ENCODE data around the gene TMEM26.

TMEM26 gene

DNA sequence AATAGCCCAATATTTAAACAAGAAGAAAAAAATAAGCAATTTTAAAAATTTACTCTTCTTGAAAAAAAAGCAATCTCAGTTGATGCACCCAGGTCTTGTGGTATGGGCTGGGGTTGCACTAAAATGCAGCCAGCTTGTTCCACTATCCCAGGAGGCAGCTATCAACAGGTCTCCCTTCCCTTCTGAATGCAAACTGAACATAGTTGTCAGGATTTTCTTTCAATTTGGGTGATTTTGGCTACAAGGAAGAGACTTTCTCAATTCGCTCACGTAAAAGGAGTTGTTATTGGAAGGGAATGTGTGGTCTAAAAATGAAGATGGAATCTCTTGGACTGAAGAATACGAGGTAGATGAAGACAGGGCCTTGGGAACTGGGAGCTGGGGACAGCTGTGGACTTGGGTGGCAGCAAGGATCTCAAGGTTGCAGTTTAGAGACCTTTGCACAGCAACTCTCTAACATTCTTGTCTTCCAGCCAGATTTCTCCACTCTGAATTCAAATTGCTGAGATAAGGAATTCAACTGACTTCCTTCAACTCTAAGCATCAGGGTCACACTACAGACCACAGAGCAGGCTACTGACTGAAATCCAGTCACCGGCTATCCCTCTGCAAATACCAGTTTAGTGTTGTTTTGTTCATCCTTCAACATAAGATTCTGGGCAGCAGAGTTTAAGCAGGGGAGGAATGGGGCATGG lies 3.1 kb upstream of the TMEM26 start:
- FAIRE-seq (no peak), DNase-seq (ENCODE audit: insufficient read length) (no peak)
- TF ChIP-seq POLR2AphosphoS5 (IDR thresholded peaks at IDR 0.05; ENCODE audit: low read depth, low read length), result no peak
- TF ChIP-seq TAF1 (IDR thresholded peaks at IDR 0.05; ENCODE audit: borderline replicate concordance, low read depth, low read length), result no peak
- no peak for TF ChIP-seq POLR2A (IDR thresholded peaks at IDR 0.05; ENCODE audit: low read depth, low read length)

DNA sequence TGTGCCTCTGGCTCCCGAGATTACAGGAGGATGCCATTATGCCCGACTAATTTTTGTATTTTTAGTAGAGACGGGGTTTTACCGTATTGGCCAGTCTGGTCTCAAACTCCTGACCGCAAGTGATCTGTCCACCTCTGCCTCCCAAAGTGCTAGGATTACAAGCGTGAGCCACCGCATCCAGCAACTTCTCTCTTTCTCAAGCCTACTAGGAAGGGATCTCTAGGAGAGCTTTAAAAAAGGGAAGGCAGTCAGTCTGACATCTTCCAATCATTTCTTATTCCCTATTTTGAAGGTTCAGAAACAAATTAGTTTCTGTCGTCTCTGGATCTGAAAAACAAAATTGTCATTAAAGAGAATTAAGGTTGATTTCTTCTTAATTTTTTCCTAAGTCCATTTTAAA lies 2.5 kb upstream of the TMEM26 start:
- FAIRE-seq, result no peak
- no peak for DNase-seq (ENCODE audit: insufficient read length)
- TF ChIP-seq POLR2AphosphoS5 (IDR thresholded peaks at IDR 0.05; ENCODE audit: low read depth, low read length) (no peak), POLR2A (IDR thresholded peaks at IDR 0.05; ENCODE audit: low read depth, low read length) (no peak), TAF1 (IDR thresholded peaks at IDR 0.05; ENCODE audit: borderline replicate concordance, low read depth, low read length) (no peak)

DNA sequence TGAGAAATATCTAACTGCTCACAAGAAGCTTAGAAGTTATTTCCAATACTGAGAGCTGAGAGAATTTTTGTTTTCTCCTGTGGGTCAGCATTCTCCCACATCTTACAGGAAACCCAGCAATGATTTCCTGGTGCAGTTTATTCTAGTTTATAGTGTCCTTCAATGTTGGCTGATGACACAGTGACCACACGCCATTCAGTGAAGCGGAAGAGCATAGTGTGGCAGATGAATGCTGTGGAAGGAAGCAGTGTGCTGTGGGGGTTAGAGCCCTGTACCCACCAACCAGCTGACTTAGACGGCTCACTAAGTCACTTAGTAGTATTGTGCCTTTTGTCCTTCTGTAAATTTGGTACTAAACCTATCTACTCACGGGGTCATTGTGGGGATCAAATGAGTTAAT lies 1.4 kb upstream of the TMEM26 start:
- no peak for FAIRE-seq
- DNase-seq (ENCODE audit: insufficient read length), result no peak
- TF ChIP-seq TAF1 (IDR thresholded peaks at IDR 0.05; ENCODE audit: borderline replicate concordance, low read depth, low read length), result no peak
- no peak for TF ChIP-seq POLR2AphosphoS5 (IDR thresholded peaks at IDR 0.05; ENCODE audit: low read depth, low read length)
- no peak for TF ChIP-seq POLR2A (IDR thresholded peaks at IDR 0.05; ENCODE audit: low read depth, low read length)

DNA sequence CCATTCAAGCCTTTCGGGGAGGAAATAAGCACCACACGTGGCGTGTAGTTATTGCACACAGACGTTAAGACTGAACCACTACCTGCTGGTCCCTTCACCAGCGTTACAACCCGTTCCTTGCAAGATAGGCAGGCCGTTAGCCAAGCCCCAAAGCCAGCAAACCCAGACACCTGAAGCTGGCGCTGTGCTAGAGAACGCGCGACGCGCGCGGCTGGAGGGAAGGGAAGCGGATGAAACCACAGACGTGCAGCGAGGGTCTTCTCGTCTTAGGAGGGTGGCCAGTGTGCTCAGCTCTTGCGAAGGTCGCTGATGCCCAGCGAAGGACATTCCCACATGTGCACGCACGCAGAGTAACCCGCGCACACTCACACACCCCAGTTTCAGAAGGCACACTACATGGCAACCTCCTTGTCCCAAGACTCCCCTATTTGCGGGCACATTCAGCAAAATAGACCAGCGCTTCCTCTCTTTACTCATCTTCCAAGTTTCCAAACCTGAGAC lies 980 bp downstream of the TMEM26 start:
- no peak for FAIRE-seq

DNA sequence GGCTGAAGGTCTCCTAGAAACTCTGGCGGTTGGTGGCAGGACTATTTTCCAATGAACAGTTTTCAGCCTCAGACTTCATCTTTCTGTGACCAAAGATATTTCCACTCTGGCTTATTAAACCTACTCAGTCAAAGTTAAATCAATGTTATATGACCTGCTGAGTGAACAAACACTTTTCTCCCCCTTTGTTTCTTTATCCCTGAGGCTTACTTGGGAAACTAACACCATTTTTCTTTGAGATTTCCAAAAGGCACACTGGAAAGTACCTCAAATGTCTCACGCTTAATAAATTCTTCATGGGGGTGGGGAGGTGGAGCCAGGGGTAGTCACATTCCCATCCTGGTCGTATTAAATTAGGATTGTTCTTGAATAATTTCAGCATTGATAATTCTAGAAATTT lies 1.8 kb downstream of the TMEM26 start:
- DNase-seq (ENCODE audit: insufficient read length), result no peak
- FAIRE-seq, result no peak
- TF ChIP-seq POLR2A (IDR thresholded peaks at IDR 0.05; ENCODE audit: low read depth, low read length), result no peak
- no peak for TF ChIP-seq TAF1 (IDR thresholded peaks at IDR 0.05; ENCODE audit: borderline replicate concordance, low read depth, low read length)

More for the DNA sequence above, 980 bp downstream of the TMEM26 start:
- TF ChIP-seq POLR2A (IDR thresholded peaks at IDR 0.05; ENCODE audit: low read depth, low read length) (no peak), TAF1 (IDR thresholded peaks at IDR 0.05; ENCODE audit: borderline replicate concordance, low read depth, low read length) (no peak), POLR2AphosphoS5 (IDR thresholded peaks at IDR 0.05; ENCODE audit: low read depth, low read length) (no peak)
- no peak for DNase-seq (ENCODE audit: insufficient read length)

DNA sequence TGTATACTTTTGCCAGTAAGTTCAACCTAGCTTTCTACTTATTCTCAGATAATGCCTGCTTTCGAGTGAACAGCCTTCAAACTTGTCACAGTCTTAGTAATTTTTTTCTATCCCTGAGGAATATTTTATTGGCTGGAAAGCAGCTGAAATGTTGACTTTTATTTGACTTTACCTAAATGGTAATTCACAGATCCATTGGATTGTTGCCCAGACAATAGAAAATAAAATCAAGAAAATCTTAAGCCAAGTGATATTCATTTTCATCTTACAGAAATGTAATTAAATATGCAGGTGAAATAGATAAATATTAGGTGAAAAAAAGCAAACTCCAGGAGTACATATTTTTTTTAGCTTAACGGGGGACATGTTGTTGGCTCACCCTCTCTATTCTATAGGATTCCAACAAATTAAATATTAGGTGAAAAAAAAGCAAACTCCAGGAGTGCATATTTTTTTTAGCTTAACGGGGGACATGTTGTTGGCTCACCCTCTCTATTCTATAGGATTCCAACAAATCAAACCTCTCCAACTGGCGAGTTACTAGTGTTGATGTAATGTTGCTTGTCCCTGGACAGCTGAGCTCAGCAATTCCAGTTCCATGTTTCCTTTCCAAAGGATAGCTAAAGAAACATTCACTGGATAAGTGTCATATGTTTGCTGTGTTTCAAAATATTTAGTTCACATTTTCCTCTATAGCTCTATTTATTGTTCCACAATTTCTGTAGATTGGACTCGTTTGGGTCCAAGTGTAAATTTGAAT lies 4.2 kb downstream of the TMEM26 start:
- FAIRE-seq (no peak), DNase-seq (ENCODE audit: insufficient read length) (no peak)
- TF ChIP-seq TAF1 (IDR thresholded peaks at IDR 0.05; ENCODE audit: borderline replicate concordance, low read depth, low read length) (no peak), POLR2AphosphoS5 (IDR thresholded peaks at IDR 0.05; ENCODE audit: low read depth, low read length) (no peak), POLR2A (IDR thresholded peaks at IDR 0.05; ENCODE audit: low read depth, low read length) (no peak)

DNA sequence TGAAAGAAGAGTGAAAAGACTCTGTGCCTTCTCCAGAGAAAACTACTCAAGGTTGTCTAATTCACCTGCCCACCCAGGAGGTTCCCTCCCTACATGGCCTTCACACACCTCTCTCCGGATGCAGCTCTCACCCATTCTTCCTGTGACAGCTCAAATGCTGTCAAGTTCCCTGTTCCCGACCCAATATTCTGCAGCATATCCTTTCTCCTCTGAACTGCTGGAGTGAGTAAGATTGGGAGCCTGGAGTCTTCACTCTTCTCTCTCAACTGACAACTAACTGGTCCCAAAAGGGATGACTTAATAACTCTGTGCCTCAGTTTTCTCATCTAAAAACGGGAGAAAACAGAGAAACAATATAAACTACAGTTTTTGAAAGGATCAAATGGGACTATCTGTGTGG lies 5.1 kb downstream of the TMEM26 start:
- no peak for DNase-seq (ENCODE audit: insufficient read length)
- FAIRE-seq, result no peak
- TF ChIP-seq TAF1 (IDR thresholded peaks at IDR 0.05; ENCODE audit: borderline replicate concordance, low read depth, low read length) (no peak), POLR2A (IDR thresholded peaks at IDR 0.05; ENCODE audit: low read depth, low read length) (no peak), POLR2AphosphoS5 (IDR thresholded peaks at IDR 0.05; ENCODE audit: low read depth, low read length) (no peak)

DNA sequence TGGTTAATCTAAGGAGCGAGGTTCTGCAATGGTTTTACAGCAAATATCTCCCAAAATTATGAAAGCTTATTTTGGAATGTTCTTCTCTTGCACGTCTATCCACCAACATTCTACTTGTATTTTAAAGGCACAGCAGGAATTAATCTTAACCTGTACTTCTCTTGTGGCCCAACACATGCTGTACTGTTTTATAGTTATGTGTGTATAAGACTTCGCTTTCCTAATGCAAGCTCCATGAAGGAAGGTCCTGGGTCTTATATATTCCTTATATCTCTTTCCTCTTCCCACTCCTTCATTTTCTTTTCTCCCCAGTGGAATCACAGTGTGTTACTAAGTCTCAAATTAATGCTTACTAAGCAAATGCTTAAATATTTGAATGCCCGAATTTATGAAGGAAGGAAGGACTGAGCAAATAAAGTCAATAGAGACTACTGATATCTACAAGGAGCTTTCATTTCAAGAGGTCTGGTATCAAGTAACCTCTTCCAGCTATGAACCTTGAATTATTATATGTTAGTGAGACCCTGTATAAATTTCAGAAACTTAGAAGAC lies 14.0 kb downstream of the TMEM26 start:
- no peak for FAIRE-seq

DNA sequence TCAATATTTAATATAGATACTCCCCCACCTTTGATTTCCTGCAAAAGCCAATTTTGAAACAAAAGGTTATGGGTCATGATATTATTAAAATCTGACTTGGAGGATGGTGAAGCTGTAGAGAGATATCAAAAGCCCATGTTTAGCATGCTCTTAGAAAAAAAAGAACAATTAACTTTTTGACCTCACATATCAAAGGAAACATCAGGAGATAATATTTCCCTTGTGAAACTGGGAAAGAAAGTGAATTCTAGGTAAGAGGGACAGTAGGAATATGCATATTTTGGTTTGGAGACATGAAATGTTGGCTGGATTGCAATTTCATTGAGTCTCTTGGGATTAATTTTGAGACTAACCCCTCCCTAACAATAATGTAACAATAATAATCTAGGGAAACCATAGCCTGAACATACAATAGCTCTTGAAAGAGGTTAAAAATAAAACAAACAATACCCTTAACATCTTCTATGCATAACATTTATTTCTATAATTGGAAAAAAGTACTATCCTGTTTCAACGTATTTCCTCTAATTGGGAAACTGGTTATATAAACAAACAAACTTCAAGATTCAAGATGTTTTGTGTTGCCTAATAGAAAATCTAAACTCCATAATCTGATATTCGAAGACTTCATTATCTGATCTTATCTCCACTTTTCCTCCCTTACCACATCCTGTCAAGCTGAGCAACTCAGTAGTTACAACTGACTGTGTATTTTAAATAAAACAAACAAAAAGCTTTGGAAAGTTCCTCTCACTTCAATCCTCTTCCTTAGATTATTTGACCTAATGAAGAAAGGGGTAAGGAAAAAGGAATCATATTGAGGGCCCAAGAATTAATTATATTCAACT lies 14.8 kb downstream of the TMEM26 start:
- DNase-seq (ENCODE audit: insufficient read length), result no peak
- no peak for FAIRE-seq
- no peak for TF ChIP-seq TAF1 (IDR thresholded peaks at IDR 0.05; ENCODE audit: borderline replicate concordance, low read depth, low read length)
- no peak for TF ChIP-seq POLR2A (IDR thresholded peaks at IDR 0.05; ENCODE audit: low read depth, low read length)
- no peak for TF ChIP-seq POLR2AphosphoS5 (IDR thresholded peaks at IDR 0.05; ENCODE audit: low read depth, low read length)

More for the DNA sequence above, 14.0 kb downstream of the TMEM26 start:
- DNase-seq (ENCODE audit: insufficient read length), result no peak
- TF ChIP-seq POLR2A (IDR thresholded peaks at IDR 0.05; ENCODE audit: low read depth, low read length) (no peak), TAF1 (IDR thresholded peaks at IDR 0.05; ENCODE audit: borderline replicate concordance, low read depth, low read length) (no peak), POLR2AphosphoS5 (IDR thresholded peaks at IDR 0.05; ENCODE audit: low read depth, low read length) (no peak)

DNA sequence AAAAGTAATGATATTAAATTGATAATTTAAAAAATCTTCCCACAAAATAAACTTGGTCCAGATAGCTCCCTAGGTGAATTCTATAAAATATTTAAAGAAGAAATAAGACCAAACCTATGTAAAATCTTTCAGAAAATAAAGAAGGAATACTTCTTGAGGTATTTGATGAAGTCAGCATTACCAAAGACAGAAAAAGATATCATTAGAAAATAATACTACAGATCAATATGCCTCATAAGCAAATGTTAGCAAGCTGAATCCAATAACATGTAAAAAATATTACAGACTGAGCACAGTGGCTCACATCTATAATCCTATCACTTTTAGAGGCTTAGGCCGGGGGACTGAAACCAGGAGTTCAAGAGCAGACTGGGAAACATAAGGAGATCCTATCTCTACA lies 30.0 kb downstream of the TMEM26 start:
- DNase-seq (ENCODE audit: insufficient read length) (no peak), FAIRE-seq (no peak)
- TF ChIP-seq TAF1 (IDR thresholded peaks at IDR 0.05; ENCODE audit: borderline replicate concordance, low read depth, low read length) (no peak), POLR2A (IDR thresholded peaks at IDR 0.05; ENCODE audit: low read depth, low read length) (no peak), POLR2AphosphoS5 (IDR thresholded peaks at IDR 0.05; ENCODE audit: low read depth, low read length) (no peak)

DNA sequence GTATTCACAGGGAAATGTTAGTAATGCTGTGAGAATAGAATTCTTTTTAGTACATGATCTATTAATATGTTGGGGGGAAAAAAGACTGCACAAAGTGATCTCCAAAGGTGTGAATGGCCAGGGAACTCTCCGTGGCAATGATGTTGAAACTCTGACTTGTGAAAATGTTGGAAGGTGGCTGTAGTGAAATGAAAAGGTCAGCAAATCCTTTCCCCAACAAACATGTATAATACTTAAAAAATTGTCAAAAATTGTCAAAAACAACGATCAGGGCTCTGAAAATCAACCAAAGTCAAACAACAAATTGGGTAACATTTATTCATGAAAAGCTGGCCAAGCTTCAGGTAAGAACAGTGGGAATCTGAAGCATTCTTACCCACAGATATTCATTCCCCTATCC lies 35.5 kb downstream of the TMEM26 start:
- FAIRE-seq, result no peak
- no peak for DNase-seq (ENCODE audit: insufficient read length)

More for the DNA sequence above, 35.5 kb downstream of the TMEM26 start:
- TF ChIP-seq TAF1 (IDR thresholded peaks at IDR 0.05; ENCODE audit: borderline replicate concordance, low read depth, low read length), result no peak
